ENCODE results near the gene VMP1.

Gene VMP1

DNA sequence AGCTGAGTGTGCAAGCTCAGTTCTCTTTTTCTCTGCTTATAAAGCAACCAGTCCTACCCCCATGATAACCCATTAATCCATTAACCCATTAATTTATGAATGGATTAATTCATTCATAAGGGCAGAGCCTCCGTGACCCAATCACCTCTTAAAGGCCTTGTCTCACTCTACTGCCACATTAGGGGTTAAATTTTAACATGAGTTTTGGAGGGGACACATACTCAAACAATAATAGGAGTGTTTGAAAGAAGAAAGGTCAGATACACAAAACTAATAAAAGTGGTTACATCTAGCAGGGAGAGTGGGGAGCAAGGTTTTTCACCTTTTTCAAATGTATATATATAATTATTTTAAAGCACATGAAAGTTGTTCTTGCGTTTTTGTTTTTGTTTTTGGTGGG, 6.8 kb downstream of the VMP1 start:
- H2AFZ ChIP-seq (ENCODE audit: low read depth, low read length), result no peak overlapping the region
- no peaks in the 10 kb centered on the region for H3K9me3 ChIP-seq (ENCODE audit: insufficient read depth, low read length, severe bottlenecking)
- H4K20me1 ChIP-seq (ENCODE audit: insufficient read depth, low read length), result peaks cover 11% of the 10 kb centered on the region; the same call in 1 of the 2 replicates
- no peak for DNase-seq
- no peak for TF ChIP-seq EZH2 (IDR thresholded peaks at IDR 0.05; ENCODE audit: borderline replicate concordance, low read depth, low read length, severe bottlenecking)
- TF ChIP-seq, protein P1, sequence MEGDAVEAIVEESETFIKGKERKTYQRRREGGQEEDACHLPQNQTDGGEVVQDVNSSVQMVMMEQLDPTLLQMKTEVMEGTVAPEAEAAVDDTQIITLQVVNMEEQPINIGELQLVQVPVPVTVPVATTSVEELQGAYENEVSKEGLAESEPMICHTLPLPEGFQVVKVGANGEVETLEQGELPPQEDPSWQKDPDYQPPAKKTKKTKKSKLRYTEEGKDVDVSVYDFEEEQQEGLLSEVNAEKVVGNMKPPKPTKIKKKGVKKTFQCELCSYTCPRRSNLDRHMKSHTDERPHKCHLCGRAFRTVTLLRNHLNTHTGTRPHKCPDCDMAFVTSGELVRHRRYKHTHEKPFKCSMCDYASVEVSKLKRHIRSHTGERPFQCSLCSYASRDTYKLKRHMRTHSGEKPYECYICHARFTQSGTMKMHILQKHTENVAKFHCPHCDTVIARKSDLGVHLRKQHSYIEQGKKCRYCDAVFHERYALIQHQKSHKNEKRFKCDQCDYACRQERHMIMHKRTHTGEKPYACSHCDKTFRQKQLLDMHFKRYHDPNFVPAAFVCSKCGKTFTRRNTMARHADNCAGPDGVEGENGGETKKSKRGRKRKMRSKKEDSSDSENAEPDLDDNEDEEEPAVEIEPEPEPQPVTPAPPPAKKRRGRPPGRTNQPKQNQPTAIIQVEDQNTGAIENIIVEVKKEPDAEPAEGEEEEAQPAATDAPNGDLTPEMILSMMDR (IDR thresholded peaks at IDR 0.05; ENCODE audit: borderline replicate concordance, extremely low read depth, low read length, poor library complexity, severe bottlenecking), result no peak
- no peak overlapping the region for H3K4me3 ChIP-seq (ENCODE audit: low read depth in 1 of 2, low read length in 2 of 2)
- H3K4me2 ChIP-seq (ENCODE audit: insufficient read depth, low read length), result no peak overlapping the region
- peaks cover 90% of the 10 kb centered on the region for H3K79me2 ChIP-seq (ENCODE audit: insufficient read depth, low read length)
- H3K27me3 ChIP-seq (ENCODE audit: insufficient read depth, low read length, poor library complexity), result no peaks in the 10 kb centered on the region
- no peak overlapping the region for H3K9ac ChIP-seq (ENCODE audit: low read depth, low read length)
- ATAC-seq (ENCODE audit: insufficient read depth, low read depth), result no peak
- H3K36me3 ChIP-seq (ENCODE audit: insufficient read depth, low read length), result no peaks in the 10 kb centered on the region
- H3K4me1 ChIP-seq (ENCODE audit: insufficient read depth, low read length), result peaks cover 5% of the 10 kb centered on the region; the same call in 1 of the 2 replicates
- no peak overlapping the region for H3K27ac ChIP-seq (ENCODE audit: low read length)

DNA sequence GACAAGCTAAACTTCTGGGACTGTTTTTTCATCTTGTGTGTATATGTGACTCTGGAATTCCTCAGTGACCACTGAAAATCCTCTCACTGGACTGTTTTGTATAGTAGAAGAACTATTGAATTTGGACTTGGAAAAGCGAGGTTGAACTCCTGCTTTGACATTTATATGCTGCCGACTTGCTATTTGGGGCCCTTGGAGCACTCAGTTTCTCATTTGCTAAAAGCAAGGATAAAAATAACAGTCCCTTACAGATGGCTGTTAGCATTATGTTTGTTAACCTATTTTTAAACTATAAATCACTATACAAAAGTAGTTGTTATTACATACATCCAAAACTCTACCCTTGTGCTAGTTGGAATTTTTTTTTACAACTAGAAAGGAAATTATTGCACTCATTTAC, 9.0 kb downstream of the VMP1 start:
- Histone ChIP-seq H3K9me3 (ENCODE audit: insufficient read depth, low read length, severe bottlenecking) (no peaks in the 10 kb centered on the region), H3K4me3 (ENCODE audit: low read depth in 1 of 2, low read length in 2 of 2) (no peak overlapping the region), H3K4me2 (ENCODE audit: insufficient read depth, low read length) (no peak overlapping the region), H3K4me1 (ENCODE audit: insufficient read depth, low read length) (no peaks in the 10 kb centered on the region), H3K27ac (ENCODE audit: low read length) (no peak overlapping the region), H3K36me3 (ENCODE audit: insufficient read depth, low read length) (no peaks in the 10 kb centered on the region), H2AFZ (ENCODE audit: low read depth, low read length) (no peak overlapping the region), H3K79me2 (ENCODE audit: insufficient read depth, low read length) (peaks cover 93% of the 10 kb centered on the region), H3K27me3 (ENCODE audit: insufficient read depth, low read length, poor library complexity) (no peaks in the 10 kb centered on the region), H3K9ac (ENCODE audit: low read depth, low read length) (no peak overlapping the region), H4K20me1 (ENCODE audit: insufficient read depth, low read length) (peaks cover 8% of the 10 kb centered on the region; the same call in 1 of the 2 replicates)
- TF ChIP-seq EZH2 (IDR thresholded peaks at IDR 0.05; ENCODE audit: borderline replicate concordance, low read depth, low read length, severe bottlenecking), result no peak
- TF ChIP-seq, protein P1 (IDR thresholded peaks at IDR 0.05; ENCODE audit: borderline replicate concordance, extremely low read depth, low read length, poor library complexity, severe bottlenecking), result no peak
- ATAC-seq (ENCODE audit: insufficient read depth, low read depth) (no peak), DNase-seq (no peak)

DNA sequence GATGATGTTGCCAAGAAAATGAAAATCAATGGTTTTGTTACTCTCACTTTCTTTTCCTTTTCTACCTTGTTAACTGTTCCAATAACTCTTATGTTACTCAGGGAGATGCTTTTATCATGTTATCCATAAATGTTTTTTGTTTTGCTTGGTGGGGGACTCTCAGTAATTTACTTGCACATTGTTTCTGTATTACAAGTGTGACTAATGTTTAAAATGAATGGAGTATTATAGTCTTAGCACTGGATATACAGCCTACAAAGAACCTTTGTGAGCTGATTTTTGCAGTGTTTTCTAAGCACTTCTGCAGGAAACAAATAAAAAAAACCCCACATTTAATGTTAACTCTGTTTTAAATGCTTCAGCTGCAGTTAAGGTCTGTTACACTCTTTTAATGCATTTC, 12.1 kb downstream of the VMP1 start:
- no peak for ATAC-seq (ENCODE audit: insufficient read depth, low read depth)
- TF ChIP-seq, protein P1 (IDR thresholded peaks at IDR 0.05; ENCODE audit: borderline replicate concordance, extremely low read depth, low read length, poor library complexity, severe bottlenecking), result no peak
- TF ChIP-seq EZH2 (IDR thresholded peaks at IDR 0.05; ENCODE audit: borderline replicate concordance, low read depth, low read length, severe bottlenecking), result no peak
- peaks cover 92% of the 10 kb centered on the region for H3K79me2 ChIP-seq (ENCODE audit: insufficient read depth, low read length)
- H3K36me3 ChIP-seq (ENCODE audit: insufficient read depth, low read length), result no peaks in the 10 kb centered on the region
- H3K9ac ChIP-seq (ENCODE audit: low read depth, low read length), result no peak overlapping the region
- no peak overlapping the region for H3K27ac ChIP-seq (ENCODE audit: low read length)
- no peaks in the 10 kb centered on the region for H3K27me3 ChIP-seq (ENCODE audit: insufficient read depth, low read length, poor library complexity)
- H3K4me3 ChIP-seq (ENCODE audit: low read depth in 1 of 2, low read length in 2 of 2), result no peak overlapping the region
- no peaks in the 10 kb centered on the region for H3K9me3 ChIP-seq (ENCODE audit: insufficient read depth, low read length, severe bottlenecking)
- H3K4me1 ChIP-seq (ENCODE audit: insufficient read depth, low read length), result no peaks in the 10 kb centered on the region
- H4K20me1 ChIP-seq (ENCODE audit: insufficient read depth, low read length), result peaks cover 13% of the 10 kb centered on the region; the same call in 1 of the 2 replicates
- no peak overlapping the region for H2AFZ ChIP-seq (ENCODE audit: low read depth, low read length)
- no peak for DNase-seq
- no peak overlapping the region for H3K4me2 ChIP-seq (ENCODE audit: insufficient read depth, low read length)

DNA sequence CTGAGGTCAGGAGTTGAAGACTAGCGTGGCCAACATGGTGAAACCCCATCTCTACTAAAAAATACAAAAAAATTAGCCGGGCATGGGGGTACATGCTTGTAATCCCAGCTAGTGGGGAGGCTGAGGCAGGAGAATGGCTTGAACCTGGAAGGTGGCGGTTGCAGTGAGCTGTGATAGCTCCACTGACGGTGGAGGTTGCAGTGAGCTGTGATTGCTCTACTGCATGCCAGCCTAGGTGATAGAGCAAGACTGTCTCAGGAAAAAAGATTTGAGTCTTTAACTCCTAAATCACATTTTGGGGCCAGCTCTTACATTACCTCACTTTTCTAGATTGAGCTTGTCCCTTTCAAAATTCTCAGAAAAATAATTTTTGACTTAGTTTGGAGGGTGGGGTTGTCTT, 15.2 kb downstream of the VMP1 start:
- Histone ChIP-seq H3K4me1 (ENCODE audit: insufficient read depth, low read length) (no peaks in the 10 kb centered on the region), H3K79me2 (ENCODE audit: insufficient read depth, low read length) (peaks cover 84% of the 10 kb centered on the region), H3K27ac (ENCODE audit: low read length) (no peak overlapping the region), H3K36me3 (ENCODE audit: insufficient read depth, low read length) (no peaks in the 10 kb centered on the region), H3K27me3 (ENCODE audit: insufficient read depth, low read length, poor library complexity) (no peaks in the 10 kb centered on the region), H2AFZ (ENCODE audit: low read depth, low read length) (no peak overlapping the region), H3K4me3 (ENCODE audit: low read depth in 1 of 2, low read length in 2 of 2) (no peak overlapping the region), H3K9ac (ENCODE audit: low read depth, low read length) (no peak overlapping the region), H4K20me1 (ENCODE audit: insufficient read depth, low read length) (peaks cover 9% of the 10 kb centered on the region; the same call in 1 of the 2 replicates), H3K4me2 (ENCODE audit: insufficient read depth, low read length) (no peak overlapping the region), H3K9me3 (ENCODE audit: insufficient read depth, low read length, severe bottlenecking) (no peaks in the 10 kb centered on the region)
- no peak for ATAC-seq (ENCODE audit: insufficient read depth, low read depth)
- no peak for DNase-seq
- TF ChIP-seq EZH2 (IDR thresholded peaks at IDR 0.05; ENCODE audit: borderline replicate concordance, low read depth, low read length, severe bottlenecking), result no peak
- TF ChIP-seq, protein P1 (IDR thresholded peaks at IDR 0.05; ENCODE audit: borderline replicate concordance, extremely low read depth, low read length, poor library complexity, severe bottlenecking), result no peak
